K562 (cell line): ENCODE data around the gene GPR32. TPM values are rescaled to one million over a fixed set of nuclear protein-coding genes. Genes with fewer than 3 reads are reported as not detected.
A peak's percentile ranks its signal among the peaks of the same experiment; 100 is the strongest.

Experiments
- ASH1L ChIP-seq: fragments of 450-650 bp; IDR thresholded peaks from 2 replicates; pipeline ENCODE4 v1.6.1; 2018; ENCODE audit warnings: borderline replicate concordance, mild to moderate bottlenecking, low read depth; ENCODE audit not compliant: partially characterized antibody
- CAMTA2 ChIP-seq: fragments of 250-450 bp; sonication (Bioruptor Pico); conservative IDR thresholded peaks from 2 replicates; pipeline ENCODE4 v1.5.1; 2022
- CCNT2 ChIP-seq: IDR thresholded peaks from 2 replicates; pipeline ENCODE4 v1.6.1; 2011; ENCODE audit warnings: borderline replicate concordance, low read depth, mild to moderate bottlenecking, moderate library complexity, mixed read lengths, low read length; ENCODE audit not compliant: insufficient read length; ENCODE audit errors: extremely low read depth
- DIDO1 ChIP-seq: fragments of 450-650 bp; IDR thresholded peaks from 2 replicates; pipeline ENCODE4 v1.6.1; 2016; ENCODE audit warnings: low read depth, missing biosample characterization, missing genetic modification characterization
- NR3C1 ChIP-seq: sonication (generic); formaldehyde crosslinking; IDR thresholded peaks from 2 replicates; pipeline ENCODE4 v1.8.1; 2022; ENCODE audit warnings: missing genetic modification reagents
- PHB2 ChIP-seq: fragments of 450-650 bp; IDR thresholded peaks from 2 replicates; pipeline ENCODE4 v1.6.1; 2017; ENCODE audit warnings: low read depth
- PTBP1 ChIP-seq: fragments of 200-400 bp; formaldehyde crosslinking; IDR thresholded peaks from 2 replicates; pipeline ENCODE4 v1.6.1; 2017; ENCODE audit warnings: low read depth, low read length
- RBFOX2 ChIP-seq: fragments of 200-400 bp; formaldehyde crosslinking; IDR thresholded peaks from 2 replicates; pipeline ENCODE4 v1.6.1; 2017; ENCODE audit warnings: low read depth, mild to moderate bottlenecking, low read length, moderate library complexity
- ZBTB43 ChIP-seq: sonication (generic); formaldehyde crosslinking; IDR thresholded peaks from 2 replicates; pipeline ENCODE4 v1.8.0; 2023; ENCODE audit warnings: mild to moderate bottlenecking, missing genetic modification reagents
- ZNF717 ChIP-seq: fragments of 250-450 bp; sonication (Bioruptor Pico); IDR thresholded peaks from 2 replicates; pipeline ENCODE4 v1.5.0; 2021
- polyA plus RNA-seq, 8 experiments: library from polyadenylated mRNA; depleted of rRNA in 4 of 8; stranded (reverse) in 5 of 8; unstranded in 3 of 8; fragments of >200 nt; fragmentation: Nextera tagmentation in 2 of 8; fragmentation: Illumina TruSeq in 1 of 8; extraction: Ambion mirVana in 2 of 8; extraction: Trizol in 1 of 8; gene quantifications; 2 replicates each; pipeline versions ENCODE4 v1.2.1 to v1.2.3, GENCODE V29; 2011 to 2014; ENCODE audit warnings: inconsistent platforms in 1 of 8, missing spikeins in 1 of 8
- total RNA-seq, 7 experiments: library from RNA; depleted of rRNA in 6 of 7; stranded (reverse); fragments of >200 nt in 6 of 7; fragmentation: Illumina TruSeq in 2 of 7; extraction: Trizol in 2 of 7; gene quantifications; 2 replicates each; pipeline versions ENCODE4 v1.2.1 to v1.2.3, GENCODE V29; 2011 to 2021; ENCODE audit warnings: low replicate concordance in 1 of 7
- TF ChIP-seq, protein P1 (sequence below): fragments of 450-650 bp; IDR thresholded peaks from 2 replicates; pipeline ENCODE4 v1.7.1; 2018; ENCODE audit warnings: mild to moderate bottlenecking, low read depth; ENCODE audit not compliant: partially characterized antibody
- TF ChIP-seq, protein P2 (sequence below): sonication (generic); formaldehyde crosslinking; IDR thresholded peaks from 2 replicates; pipeline ENCODE4 v1.8.0; 2023; ENCODE audit warnings: mild to moderate bottlenecking, missing genetic modification reagents
- TF ChIP-seq, protein P3 (sequence below): sonication (generic); formaldehyde crosslinking; IDR thresholded peaks from 2 replicates; pipeline ENCODE4 v1.8.0; 2022; ENCODE audit warnings: missing genetic modification reagents, mild to moderate bottlenecking, borderline replicate concordance

The GPR32 gene
- total and polyA plus RNA-seq, 9 of the 15 experiments (the other 6 are each of a cell fraction or from before 2014, with no cell fraction given) = not detected

DNA sequence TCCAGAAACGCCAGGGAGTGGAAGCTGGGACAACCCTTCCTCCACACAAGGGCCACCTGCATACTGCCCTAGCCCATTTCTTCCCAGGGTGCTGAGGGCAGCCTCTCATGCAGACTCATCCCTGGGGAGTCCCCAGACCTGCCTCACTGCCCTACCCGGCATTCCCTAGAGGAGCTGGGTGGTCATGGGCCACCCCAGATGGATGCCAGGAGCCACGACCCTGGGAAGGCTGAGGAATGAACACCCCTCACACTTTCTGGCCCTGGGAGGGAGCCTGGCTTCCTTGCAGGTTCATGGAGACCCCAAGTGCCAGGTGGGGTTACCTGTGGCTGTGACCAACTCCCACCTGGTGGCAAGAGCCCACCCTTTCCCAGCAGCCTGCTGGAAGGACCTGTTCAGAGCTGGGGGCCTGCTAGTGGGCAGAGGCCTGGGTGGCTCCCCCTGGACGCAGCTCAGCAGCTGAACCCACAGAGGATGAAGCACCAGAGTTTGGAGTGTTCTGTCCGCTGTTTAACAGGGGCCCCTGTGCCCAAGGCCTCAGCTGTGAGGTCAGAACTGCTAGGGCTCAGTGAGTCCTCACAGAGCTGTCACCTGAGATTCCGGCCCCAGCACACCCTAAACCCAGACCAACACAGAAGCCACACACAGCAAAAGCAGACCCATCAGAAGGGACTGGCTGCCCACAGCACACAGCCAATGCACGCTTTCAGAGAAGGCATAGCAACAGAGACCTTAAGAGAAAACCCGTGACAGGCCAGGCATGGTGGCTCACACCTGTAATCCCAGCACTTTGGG, 26.6 kb downstream of the GPR32 start (continued):
- TF ChIP-seq, protein P1, sequence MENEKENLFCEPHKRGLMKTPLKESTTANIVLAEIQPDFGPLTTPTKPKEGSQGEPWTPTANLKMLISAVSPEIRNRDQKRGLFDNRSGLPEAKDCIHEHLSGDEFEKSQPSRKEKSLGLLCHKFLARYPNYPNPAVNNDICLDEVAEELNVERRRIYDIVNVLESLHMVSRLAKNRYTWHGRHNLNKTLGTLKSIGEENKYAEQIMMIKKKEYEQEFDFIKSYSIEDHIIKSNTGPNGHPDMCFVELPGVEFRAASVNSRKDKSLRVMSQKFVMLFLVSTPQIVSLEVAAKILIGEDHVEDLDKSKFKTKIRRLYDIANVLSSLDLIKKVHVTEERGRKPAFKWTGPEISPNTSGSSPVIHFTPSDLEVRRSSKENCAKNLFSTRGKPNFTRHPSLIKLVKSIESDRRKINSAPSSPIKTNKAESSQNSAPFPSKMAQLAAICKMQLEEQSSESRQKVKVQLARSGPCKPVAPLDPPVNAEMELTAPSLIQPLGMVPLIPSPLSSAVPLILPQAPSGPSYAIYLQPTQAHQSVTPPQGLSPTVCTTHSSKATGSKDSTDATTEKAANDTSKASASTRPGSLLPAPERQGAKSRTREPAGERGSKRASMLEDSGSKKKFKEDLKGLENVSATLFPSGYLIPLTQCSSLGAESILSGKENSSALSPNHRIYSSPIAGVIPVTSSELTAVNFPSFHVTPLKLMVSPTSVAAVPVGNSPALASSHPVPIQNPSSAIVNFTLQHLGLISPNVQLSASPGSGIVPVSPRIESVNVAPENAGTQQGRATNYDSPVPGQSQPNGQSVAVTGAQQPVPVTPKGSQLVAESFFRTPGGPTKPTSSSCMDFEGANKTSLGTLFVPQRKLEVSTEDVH = peak; percentile 14
- TF ChIP-seq RBFOX2 (peak; percentile 79), CAMTA2 (no peak), NR3C1 (CRISPR knock-in tag) (no peak), CCNT2 (peak; percentile 9), PHB2 (no peak), ZBTB43 (0 out of 2 replicates have a peak, but pooled peaks have one; percentile 11), ZNF717 (CRISPR knock-in tag) (no peak), ASH1L (no peak), DIDO1 (tag) (no peak), PTBP1 (no peak)
- TF ChIP-seq, protein P2, sequence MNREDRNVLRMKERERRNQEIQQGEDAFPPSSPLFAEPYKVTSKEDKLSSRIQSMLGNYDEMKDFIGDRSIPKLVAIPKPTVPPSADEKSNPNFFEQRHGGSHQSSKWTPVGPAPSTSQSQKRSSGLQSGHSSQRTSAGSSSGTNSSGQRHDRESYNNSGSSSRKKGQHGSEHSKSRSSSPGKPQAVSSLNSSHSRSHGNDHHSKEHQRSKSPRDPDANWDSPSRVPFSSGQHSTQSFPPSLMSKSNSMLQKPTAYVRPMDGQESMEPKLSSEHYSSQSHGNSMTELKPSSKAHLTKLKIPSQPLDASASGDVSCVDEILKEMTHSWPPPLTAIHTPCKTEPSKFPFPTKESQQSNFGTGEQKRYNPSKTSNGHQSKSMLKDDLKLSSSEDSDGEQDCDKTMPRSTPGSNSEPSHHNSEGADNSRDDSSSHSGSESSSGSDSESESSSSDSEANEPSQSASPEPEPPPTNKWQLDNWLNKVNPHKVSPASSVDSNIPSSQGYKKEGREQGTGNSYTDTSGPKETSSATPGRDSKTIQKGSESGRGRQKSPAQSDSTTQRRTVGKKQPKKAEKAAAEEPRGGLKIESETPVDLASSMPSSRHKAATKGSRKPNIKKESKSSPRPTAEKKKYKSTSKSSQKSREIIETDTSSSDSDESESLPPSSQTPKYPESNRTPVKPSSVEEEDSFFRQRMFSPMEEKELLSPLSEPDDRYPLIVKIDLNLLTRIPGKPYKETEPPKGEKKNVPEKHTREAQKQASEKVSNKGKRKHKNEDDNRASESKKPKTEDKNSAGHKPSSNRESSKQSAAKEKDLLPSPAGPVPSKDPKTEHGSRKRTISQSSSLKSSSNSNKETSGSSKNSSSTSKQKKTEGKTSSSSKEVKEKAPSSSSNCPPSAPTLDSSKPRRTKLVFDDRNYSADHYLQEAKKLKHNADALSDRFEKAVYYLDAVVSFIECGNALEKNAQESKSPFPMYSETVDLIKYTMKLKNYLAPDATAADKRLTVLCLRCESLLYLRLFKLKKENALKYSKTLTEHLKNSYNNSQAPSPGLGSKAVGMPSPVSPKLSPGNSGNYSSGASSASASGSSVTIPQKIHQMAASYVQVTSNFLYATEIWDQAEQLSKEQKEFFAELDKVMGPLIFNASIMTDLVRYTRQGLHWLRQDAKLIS (CRISPR knock-in tag) = no peak
- TF ChIP-seq, protein P3, sequence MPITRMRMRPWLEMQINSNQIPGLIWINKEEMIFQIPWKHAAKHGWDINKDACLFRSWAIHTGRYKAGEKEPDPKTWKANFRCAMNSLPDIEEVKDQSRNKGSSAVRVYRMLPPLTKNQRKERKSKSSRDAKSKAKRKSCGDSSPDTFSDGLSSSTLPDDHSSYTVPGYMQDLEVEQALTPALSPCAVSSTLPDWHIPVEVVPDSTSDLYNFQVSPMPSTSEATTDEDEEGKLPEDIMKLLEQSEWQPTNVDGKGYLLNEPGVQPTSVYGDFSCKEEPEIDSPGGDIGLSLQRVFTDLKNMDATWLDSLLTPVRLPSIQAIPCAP (CRISPR knock-in tag) = no peak
